Gastroesophageal sphincter (tissue), 3 donors: Measurements from ENCODE around the gene TIMM17B.

Experiments used
- EP300 ChIP-seq: sonication (generic); formaldehyde crosslinking; IDR thresholded peaks from one replicate; pipeline ENCODE4 v1.6.1; 2017; ENCODE audit warnings: antibody characterized with exemption, mild to moderate bottlenecking
- TF ChIP-seq, protein P1 (sequence below), 4 experiments: fragments of 200-600 bp in 2 of 4; fragments of 450-650 bp in 2 of 4; sonication (generic) in 1 of 4; IDR thresholded peaks; one replicate each; pipeline ENCODE4 v1.5.1; 2017 to 2019; ENCODE audit warnings: antibody characterized with exemption in 4 of 4, mild to moderate bottlenecking in 2 of 4, moderate library complexity in 2 of 4

DNA sequence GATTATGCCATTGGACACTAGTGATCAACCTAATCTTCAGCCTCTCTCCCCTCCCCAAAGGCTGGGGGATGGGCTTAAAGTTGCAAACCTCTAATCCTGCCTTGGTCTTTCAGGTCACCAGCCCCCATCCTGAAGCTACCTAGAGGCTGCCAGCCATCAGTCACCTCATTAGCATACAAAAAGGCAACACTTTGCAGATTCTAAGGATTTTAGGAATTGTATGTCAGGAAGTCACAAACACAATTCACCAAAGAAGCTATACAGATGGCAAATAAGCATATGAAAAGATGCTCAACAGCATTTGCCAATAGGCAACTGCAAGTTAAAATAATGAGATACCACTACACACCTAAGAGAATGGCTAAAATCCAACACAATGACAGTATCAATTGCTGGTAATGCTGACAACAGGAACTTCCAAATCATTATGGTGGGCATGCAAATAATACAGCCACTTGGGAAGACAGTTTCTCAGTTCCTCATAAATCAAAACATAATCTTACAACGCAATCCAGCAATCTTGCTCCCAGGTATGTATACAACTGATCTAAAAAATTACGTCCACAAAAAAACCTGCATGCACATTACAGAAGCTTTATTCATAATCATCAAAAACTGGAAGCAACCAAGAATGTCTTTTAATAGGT lies 30.3 kb upstream of the TIMM17B start:
- no peak for TF ChIP-seq EP300
- TF ChIP-seq, protein P1, sequence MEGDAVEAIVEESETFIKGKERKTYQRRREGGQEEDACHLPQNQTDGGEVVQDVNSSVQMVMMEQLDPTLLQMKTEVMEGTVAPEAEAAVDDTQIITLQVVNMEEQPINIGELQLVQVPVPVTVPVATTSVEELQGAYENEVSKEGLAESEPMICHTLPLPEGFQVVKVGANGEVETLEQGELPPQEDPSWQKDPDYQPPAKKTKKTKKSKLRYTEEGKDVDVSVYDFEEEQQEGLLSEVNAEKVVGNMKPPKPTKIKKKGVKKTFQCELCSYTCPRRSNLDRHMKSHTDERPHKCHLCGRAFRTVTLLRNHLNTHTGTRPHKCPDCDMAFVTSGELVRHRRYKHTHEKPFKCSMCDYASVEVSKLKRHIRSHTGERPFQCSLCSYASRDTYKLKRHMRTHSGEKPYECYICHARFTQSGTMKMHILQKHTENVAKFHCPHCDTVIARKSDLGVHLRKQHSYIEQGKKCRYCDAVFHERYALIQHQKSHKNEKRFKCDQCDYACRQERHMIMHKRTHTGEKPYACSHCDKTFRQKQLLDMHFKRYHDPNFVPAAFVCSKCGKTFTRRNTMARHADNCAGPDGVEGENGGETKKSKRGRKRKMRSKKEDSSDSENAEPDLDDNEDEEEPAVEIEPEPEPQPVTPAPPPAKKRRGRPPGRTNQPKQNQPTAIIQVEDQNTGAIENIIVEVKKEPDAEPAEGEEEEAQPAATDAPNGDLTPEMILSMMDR (IDR thresholded peaks at IDR 0.05): no peak
